ENCODE data around the gene DENND1A.

DENND1A gene

DNA sequence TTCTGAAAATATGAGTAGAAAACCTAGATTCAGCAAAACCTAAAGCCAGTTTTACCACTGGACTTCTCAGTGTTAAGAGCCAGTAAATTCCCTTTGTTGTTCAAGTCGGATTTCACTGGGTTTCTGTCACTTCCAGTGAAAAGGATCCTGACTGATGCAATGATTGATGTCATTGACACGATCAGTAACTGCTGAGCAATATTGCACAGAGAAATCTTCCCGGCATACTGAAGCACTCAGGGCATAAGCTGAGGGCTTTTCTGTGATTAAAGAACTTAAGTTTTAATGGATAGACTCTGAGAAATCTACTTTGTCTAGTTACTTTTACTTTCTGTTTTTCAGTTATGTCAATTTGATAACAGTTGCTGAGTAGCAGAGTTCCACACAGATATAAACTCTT lies 61.9 kb downstream of the DENND1A start:
- DNase-seq (ENCODE audit: insufficient read length, low spot score) = no peak
- TF ChIP-seq, protein P1, sequence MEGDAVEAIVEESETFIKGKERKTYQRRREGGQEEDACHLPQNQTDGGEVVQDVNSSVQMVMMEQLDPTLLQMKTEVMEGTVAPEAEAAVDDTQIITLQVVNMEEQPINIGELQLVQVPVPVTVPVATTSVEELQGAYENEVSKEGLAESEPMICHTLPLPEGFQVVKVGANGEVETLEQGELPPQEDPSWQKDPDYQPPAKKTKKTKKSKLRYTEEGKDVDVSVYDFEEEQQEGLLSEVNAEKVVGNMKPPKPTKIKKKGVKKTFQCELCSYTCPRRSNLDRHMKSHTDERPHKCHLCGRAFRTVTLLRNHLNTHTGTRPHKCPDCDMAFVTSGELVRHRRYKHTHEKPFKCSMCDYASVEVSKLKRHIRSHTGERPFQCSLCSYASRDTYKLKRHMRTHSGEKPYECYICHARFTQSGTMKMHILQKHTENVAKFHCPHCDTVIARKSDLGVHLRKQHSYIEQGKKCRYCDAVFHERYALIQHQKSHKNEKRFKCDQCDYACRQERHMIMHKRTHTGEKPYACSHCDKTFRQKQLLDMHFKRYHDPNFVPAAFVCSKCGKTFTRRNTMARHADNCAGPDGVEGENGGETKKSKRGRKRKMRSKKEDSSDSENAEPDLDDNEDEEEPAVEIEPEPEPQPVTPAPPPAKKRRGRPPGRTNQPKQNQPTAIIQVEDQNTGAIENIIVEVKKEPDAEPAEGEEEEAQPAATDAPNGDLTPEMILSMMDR (IDR thresholded peaks at IDR 0.05; ENCODE audit: insufficient read depth, missing control alignments) = no peak
- FAIRE-seq = no peak

DNA sequence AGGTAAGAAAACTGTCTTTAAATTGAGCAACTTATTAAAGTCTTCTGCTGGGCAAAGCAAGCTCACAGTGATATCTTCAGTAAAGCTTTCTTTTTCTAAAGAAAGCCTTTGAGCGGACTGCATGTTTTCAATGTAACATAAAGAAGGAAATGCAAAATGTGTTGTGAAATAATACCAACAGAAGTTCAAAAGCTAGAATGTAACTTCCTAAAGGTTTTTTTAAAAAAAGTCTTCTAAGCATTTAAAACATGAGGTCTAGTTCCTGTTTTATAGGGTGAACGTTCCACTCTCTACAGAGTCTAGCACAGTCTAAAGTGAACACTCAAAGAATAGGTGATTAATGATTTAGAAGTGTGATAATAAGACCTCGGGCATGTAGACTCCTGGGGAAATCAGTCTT lies 62.9 kb downstream of the DENND1A start:
- DNase-seq (ENCODE audit: insufficient read length, low spot score) = no peak
- TF ChIP-seq, protein P1 (IDR thresholded peaks at IDR 0.05; ENCODE audit: insufficient read depth, missing control alignments) = no peak
- FAIRE-seq = no peak

DNA sequence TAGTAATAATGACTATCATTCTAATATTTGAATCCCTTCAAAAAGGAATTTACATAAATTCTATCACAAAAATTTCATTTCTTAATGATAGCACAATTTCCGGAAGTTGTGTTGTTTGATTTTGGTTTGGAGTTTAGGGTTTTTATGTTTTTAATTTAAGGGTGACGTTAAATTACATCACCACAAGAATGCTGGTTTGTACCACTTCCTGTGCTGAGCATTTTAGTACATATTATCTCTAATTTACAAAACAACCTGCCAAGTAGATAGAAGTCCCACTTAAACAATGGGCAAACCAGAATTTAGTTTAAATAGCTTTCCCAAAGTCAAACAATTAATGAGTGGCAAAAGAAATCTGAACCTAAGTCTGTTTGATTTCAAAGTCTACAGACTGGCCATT lies 63.4 kb downstream of the DENND1A start:
- DNase-seq (ENCODE audit: insufficient read length, low spot score) (no peak), FAIRE-seq (no peak)
- TF ChIP-seq, protein P1 (IDR thresholded peaks at IDR 0.05; ENCODE audit: insufficient read depth, missing control alignments) = no peak

DNA sequence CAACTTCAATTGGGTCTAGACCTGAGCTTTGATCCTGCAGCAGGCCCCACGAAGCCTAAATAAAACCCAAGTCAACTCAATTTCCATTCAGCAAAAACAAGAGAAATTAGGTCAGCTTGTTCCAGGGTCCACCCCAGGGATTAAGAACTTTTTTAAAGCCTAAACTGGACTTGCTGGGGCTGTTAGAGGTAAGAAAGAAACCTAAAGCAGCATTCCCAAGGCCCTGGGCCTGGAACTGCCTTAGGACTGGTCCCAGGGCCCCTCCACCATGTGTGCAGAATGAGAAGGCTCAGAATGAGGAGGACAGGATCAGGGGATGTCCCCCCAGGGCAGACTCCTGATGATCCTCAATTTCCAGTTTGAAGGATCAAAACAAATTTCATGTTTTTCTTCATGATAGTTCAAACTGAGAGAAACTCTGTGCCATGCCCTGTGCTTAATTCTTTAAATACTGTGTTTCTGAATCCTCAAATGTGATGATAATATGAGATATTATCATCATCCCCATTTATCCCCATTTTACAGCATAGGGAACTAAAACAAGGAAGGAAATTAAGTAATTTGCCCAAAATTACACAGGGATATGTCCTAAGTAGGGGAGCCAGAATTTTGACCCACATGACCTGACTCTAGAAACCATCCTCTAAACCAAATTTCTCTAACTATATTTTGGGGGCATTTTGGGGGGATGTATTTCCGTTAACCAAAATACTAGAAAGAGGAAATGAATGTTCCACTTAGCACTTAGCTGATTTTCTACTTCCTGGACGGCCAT lies 64.5 kb downstream of the DENND1A start:
- DNase-seq (ENCODE audit: insufficient read length, low spot score) (no peak), FAIRE-seq (no peak)
- TF ChIP-seq, protein P1 (IDR thresholded peaks at IDR 0.05; ENCODE audit: insufficient read depth, missing control alignments) = no peak

DNA sequence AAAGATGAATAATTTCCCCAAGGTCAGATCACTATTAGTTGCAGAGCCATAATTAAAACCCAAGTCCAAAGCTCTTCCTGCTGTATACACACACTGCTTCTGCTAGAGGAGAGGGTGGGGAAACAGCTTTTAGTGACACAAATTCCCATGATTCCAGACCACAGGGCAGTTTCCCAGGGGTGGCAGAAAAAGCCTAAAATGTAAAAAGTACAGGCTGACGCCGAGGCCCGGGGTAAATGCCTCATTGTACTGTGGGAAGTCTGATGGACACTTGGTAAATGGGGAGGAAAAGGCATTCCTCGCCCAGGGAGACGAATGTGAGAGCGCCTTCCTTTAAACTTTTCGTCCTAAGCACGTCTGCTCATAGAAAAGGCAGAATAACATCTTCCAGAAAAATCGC lies 65.7 kb downstream of the DENND1A start:
- FAIRE-seq = no peak
- TF ChIP-seq, protein P1 (IDR thresholded peaks at IDR 0.05; ENCODE audit: insufficient read depth, missing control alignments) = no peak
- no peak for DNase-seq (ENCODE audit: insufficient read length, low spot score)

DNA sequence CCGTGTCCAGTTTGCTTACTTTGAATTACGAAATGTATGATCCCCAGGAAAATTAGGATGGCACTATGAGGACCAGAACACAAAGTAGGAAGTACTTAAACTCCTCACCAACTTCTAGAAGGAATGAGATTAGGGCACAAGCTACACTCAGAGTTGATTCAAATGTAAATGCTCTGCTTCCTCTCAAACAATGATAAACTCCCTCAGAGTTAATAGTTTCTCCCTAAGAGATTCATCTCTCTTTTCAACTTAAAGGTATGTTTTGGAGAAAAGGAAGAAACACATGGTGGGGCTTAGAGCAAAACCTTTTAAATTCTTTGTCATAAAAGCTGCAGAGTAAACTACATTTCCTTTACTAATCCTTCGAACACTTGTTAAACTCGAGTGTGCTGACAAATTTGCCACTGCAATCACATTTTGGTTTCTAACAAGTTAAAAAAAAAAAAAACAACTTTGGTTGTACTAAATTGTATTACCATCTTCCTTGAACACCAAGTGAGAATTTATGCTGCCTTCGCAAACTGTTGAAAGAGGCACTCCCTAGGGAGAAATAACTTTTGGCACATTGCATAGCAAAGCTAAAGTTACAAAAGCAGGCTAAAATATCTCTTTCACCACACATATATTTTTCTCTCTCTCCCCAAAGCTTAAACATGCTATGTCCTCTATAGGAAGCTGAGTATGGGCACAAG lies 66.6 kb downstream of the DENND1A start:
- TF ChIP-seq, protein P1 (IDR thresholded peaks at IDR 0.05; ENCODE audit: insufficient read depth, missing control alignments) = no peak
- FAIRE-seq (no peak), DNase-seq (ENCODE audit: insufficient read length, low spot score) (no peak)

DNA sequence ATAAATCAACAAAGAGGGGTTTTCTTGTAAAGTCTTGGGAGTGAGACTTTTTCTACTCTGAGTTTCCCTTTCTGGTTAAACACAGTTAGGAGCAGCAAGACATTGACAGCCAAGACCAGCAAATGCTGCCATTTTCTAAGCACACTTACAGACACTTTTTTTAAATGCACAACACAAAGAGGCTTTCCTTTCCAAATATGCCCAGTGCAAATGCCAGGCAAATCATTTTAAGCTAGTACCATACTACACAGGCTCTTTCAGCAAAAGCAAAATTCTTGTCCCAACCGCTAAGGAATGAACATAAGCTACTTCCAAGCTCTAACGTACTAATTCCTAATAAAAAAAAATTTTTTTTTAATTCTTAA lies 68.2 kb downstream of the DENND1A start:
- TF ChIP-seq, protein P1 (IDR thresholded peaks at IDR 0.05; ENCODE audit: insufficient read depth, missing control alignments) = no peak
- DNase-seq (ENCODE audit: insufficient read length, low spot score) (no peak), FAIRE-seq (no peak)

Data from D721Med (cell line).